HepG2 (cell line): ENCODE data around the gene SLFNL1.

Source experiments
- CTCF ChIP-seq: sonication (generic); formaldehyde crosslinking; IDR thresholded peaks from 2 replicates; pipeline ENCODE4 v1.5.0; 2020; ENCODE audit warnings: mild to moderate bottlenecking, missing genetic modification reagents, moderate library complexity
- PCBP1 ChIP-seq: fragments of 200-400 bp; formaldehyde crosslinking; IDR thresholded peaks from 2 replicates; pipeline ENCODE4 v1.6.1; 2017; ENCODE audit warnings: mild to moderate bottlenecking, low read depth, low read length, borderline replicate concordance
- RFX5 ChIP-seq: IDR thresholded peaks from 2 replicates; pipeline ENCODE4 v1.6.1; 2011; ENCODE audit warnings: low read depth, low read length, improper control_type of control experiment

- TF ChIP-seq PCBP1 (no peak), CTCF (no peak), RFX5 (no peak)
These were observed 22.9 kb downstream of the SLFNL1 start for GRCh38 chr1:40998668-40999067.
